K562 (cell line): ENCODE data around the gene LGALS7. TPM values are rescaled to one million over a fixed set of nuclear protein-coding genes. Genes with fewer than 3 reads are reported as not detected.

Source experiments
- ATAC-seq: fragments of 200-7000 bp; cut with Tn5 transposase; 3 replicates; pipeline ENCODE4 v1.9.1; 2020; ENCODE audit warnings: moderate library complexity
- BruUV-seq: library from RNA; stranded (reverse); fragments of 400-500 nt; replicated peaks from 2 replicates; lab custom pipeline; 2021; lab: Mats Ljungman, UMichigan
- CTCF ChIA-PET: fragments of 300-600 bp; formaldehyde crosslinking; extraction: SDS; loops from one replicate; lab custom pipeline; 2021; ENCODE audit warnings: low intra/inter-chr PET ratio; lab: Yijun Ruan, JAX
- POLR2A ChIA-PET: fragments of 300-600, 350-650 bp; sonication (Branson Sonifier 250); formaldehyde crosslinking; extraction: SDS; loops from one replicate; lab custom pipeline; 2021; ENCODE audit warnings: antibody characterized with exemption, inconsistent platforms; lab: Yijun Ruan, JAX
- DNase-seq, 4 experiments: peaks; one replicate each; pipeline versions ENCODE4 v3.0.0 to v3.0.0-alpha.2; 2011 to 2018; ENCODE audit warnings: low spot score in 3 of 4, mixed read lengths in 3 of 4; ENCODE audit errors: extremely low read depth in 1 of 4
- FAIRE-seq: peaks from 2 replicates; lab custom pipeline; 2011; peaks lifted over from hg19 to GRCh38; lab: Jason Lieb, UNC
- H2AFZ ChIP-seq: 2 replicates; pipeline ENCODE4 v1.6.0; 2011; ENCODE audit warnings: low read depth, low read length, control low read depth, inconsistent platforms
- H3K27ac ChIP-seq: fragments of 200-600 bp; 3 replicates; pipeline ENCODE4 v1.8.0; 2011; ENCODE audit warnings: low read depth, mild to moderate bottlenecking, control low read depth, inconsistent platforms, low read length, moderate library complexity, mixed read lengths; ENCODE audit errors: extremely low read depth
- H3K27me3 ChIP-seq, 2 experiments: fragments of 300-600 bp in 1 of 2; 2 replicates in 1 of 2; 3 replicates in 1 of 2; pipeline versions ENCODE4 v1.6.0 to v1.8.0; 2011; ENCODE audit warnings: inconsistent platforms in 2 of 2, low read length in 2 of 2, mild to moderate bottlenecking in 1 of 2, mixed read lengths in 1 of 2, moderate library complexity in 1 of 2; ENCODE audit not compliant: control insufficient read depth in 2 of 2, insufficient read depth in 2 of 2
- H3K36me3 ChIP-seq: fragments of 300-600 bp; 3 replicates; pipeline ENCODE4 v1.8.0; 2011; ENCODE audit warnings: mild to moderate bottlenecking, low read length, inconsistent platforms; ENCODE audit not compliant: control insufficient read depth, insufficient read depth
- H3K4me1 ChIP-seq, 2 experiments: fragments of 200-600 bp in 1 of 2; replicated peaks in 1 of 2; 2 replicates in 1 of 2; 3 replicates in 1 of 2; pipeline versions ENCODE4 v1.5.1 to v1.8.0; 2011; ENCODE audit warnings: inconsistent platforms in 2 of 2, low read length in 2 of 2, mild to moderate bottlenecking in 1 of 2, mixed read lengths in 1 of 2, moderate library complexity in 1 of 2; ENCODE audit not compliant: control insufficient read depth in 2 of 2, insufficient read depth in 2 of 2
- H3K4me2 ChIP-seq: 2 replicates; pipeline ENCODE4 v1.6.1; 2011; ENCODE audit warnings: low read length, control low read depth, inconsistent platforms, mixed read lengths; ENCODE audit not compliant: insufficient read depth
- H3K4me3 ChIP-seq: fragments of 200-600 bp; sonication (generic), shearing (Covaris generic); 2 replicates; pipeline ENCODE4 v1.5.1; 2016; ENCODE audit warnings: control low read depth, inconsistent platforms
- H3K79me2 ChIP-seq: fragments of 200-600 bp; 3 replicates; pipeline ENCODE4 v1.8.0; 2011; ENCODE audit warnings: low read length, inconsistent platforms; ENCODE audit not compliant: control insufficient read depth, insufficient read depth
- H3K9ac ChIP-seq, 2 experiments: 2 replicates each; pipeline versions ENCODE4 v1.6.0 to v1.6.1; 2011; ENCODE audit warnings: low read depth in 2 of 2, low read length in 2 of 2, control low read depth in 1 of 2, inconsistent platforms in 1 of 2, mild to moderate bottlenecking in 1 of 2, mixed read lengths in 1 of 2; ENCODE audit not compliant: insufficient read depth in 1 of 2
- H3K9me1 ChIP-seq: one replicate; pipeline ENCODE4 v1.6.0; 2011; ENCODE audit warnings: inconsistent platforms, mild to moderate bottlenecking, low read length, moderate library complexity; ENCODE audit not compliant: control insufficient read depth, insufficient read depth
- H3K9me3 ChIP-seq: replicated peaks from 2 replicates; pipeline ENCODE4 v1.5.1; 2011; ENCODE audit warnings: low read depth, low read length, inconsistent platforms; ENCODE audit not compliant: control insufficient read depth, insufficient read depth
- H4K20me1 ChIP-seq: replicated peaks from 2 replicates; pipeline ENCODE4 v1.6.1; 2011; ENCODE audit warnings: low read length, inconsistent platforms, mixed read lengths; ENCODE audit not compliant: control insufficient read depth, insufficient read depth
- BCOR ChIP-seq: fragments of 450-650 bp; IDR thresholded peaks from 2 replicates; pipeline ENCODE4 v1.6.1; 2016
- E2F3 ChIP-seq: fragments of 250-450 bp; sonication (Bioruptor Pico); IDR thresholded peaks from 2 replicates; pipeline ENCODE4 v1.4.0; 2020; ENCODE audit warnings: mild to moderate bottlenecking
- FOXP4 ChIP-seq: sonication (generic); formaldehyde crosslinking; IDR thresholded peaks from 2 replicates; pipeline ENCODE4 v1.8.0; 2022; ENCODE audit warnings: mild to moderate bottlenecking, missing genetic modification reagents, borderline replicate concordance
- NR2F6 ChIP-seq: fragments of 450-650 bp; formaldehyde crosslinking; IDR thresholded peaks from 2 replicates; pipeline ENCODE4 v1.4.0; 2020; ENCODE audit warnings: mild to moderate bottlenecking
- PHTF2 ChIP-seq: fragments of 250-450 bp; sonication (Bioruptor Pico); IDR thresholded peaks from 2 replicates; pipeline ENCODE4 v1.5.0; 2021; ENCODE audit warnings: mild to moderate bottlenecking
- THRAP3 ChIP-seq: fragments of 450-650 bp; IDR thresholded peaks from 2 replicates; pipeline ENCODE4 v1.6.1; 2016; ENCODE audit warnings: mild to moderate bottlenecking, inconsistent platforms, borderline replicate concordance
- ZNF668 ChIP-seq: fragments of 250-450 bp; sonication (Bioruptor Pico); IDR thresholded peaks from 2 replicates; pipeline ENCODE4 v1.8.0; 2022; ENCODE audit warnings: mild to moderate bottlenecking, inconsistent platforms
- ZNF696 ChIP-seq: fragments of 250-450 bp; sonication (Bioruptor Pico); conservative IDR thresholded peaks from 2 replicates; pipeline ENCODE4 v1.4.0; 2020; ENCODE audit warnings: mild to moderate bottlenecking, moderate library complexity
- WGBS: fragments of 100-300 bp; shearing (Covaris generic); methylation state at CpG from one replicate; pipeline ENCODE4 v1.1.6; 2016; ENCODE audit warnings: low coverage, mixed read lengths; ENCODE audit not compliant: insufficient coverage; ENCODE audit errors: missing lambda C conversion rate; 5-methylcytosine and 5-hydroxymethylcytosine counted together
- in situ Hi-C: fragments of 300-500 bp; cut with MboI; formaldehyde crosslinking; loops from 4 replicates; pipeline ENCODE4 v1.15.0; 2018; ENCODE audit warnings: inconsistent platforms, mixed read lengths
- intact Hi-C: fragments of 100-400 bp; cut with micrococcal nuclease; formaldehyde crosslinking; loops from 2 replicates; pipeline ENCODE4 v1.14.2; 2022
- polyA plus RNA-seq, 8 experiments: library from polyadenylated mRNA; depleted of rRNA in 4 of 8; stranded (reverse) in 5 of 8; unstranded in 3 of 8; fragments of >200 nt; fragmentation: Nextera tagmentation in 2 of 8; fragmentation: Illumina TruSeq in 1 of 8; extraction: Ambion mirVana in 2 of 8; extraction: Trizol in 1 of 8; gene quantifications; 2 replicates each; pipeline versions ENCODE4 v1.2.1 to v1.2.3, GENCODE V29; 2011 to 2014; ENCODE audit warnings: inconsistent platforms in 1 of 8, missing spikeins in 1 of 8
- total RNA-seq, 7 experiments: library from RNA; depleted of rRNA in 6 of 7; stranded (reverse); fragments of >200 nt in 6 of 7; fragmentation: Illumina TruSeq in 2 of 7; extraction: Trizol in 2 of 7; gene quantifications; 2 replicates each; pipeline versions ENCODE4 v1.2.1 to v1.2.3, GENCODE V29; 2011 to 2021; ENCODE audit warnings: low replicate concordance in 1 of 7
- TF ChIP-seq, protein P1 (sequence below), 3 experiments: IDR thresholded peaks in 2 of 3; conservative IDR thresholded peaks in 1 of 3; 2 replicates each; pipeline ENCODE4 v1.5.1; 2011 to 2012; ENCODE audit warnings: low read length in 3 of 3, mild to moderate bottlenecking in 3 of 3, control low read depth in 2 of 3, improper control_type of control experiment in 1 of 3, inconsistent platforms in 1 of 3, low read depth in 1 of 3, mixed read lengths in 1 of 3, moderate library complexity in 1 of 3; ENCODE audit not compliant: insufficient read depth in 2 of 3
- TF ChIP-seq, protein P2 (sequence below): fragments of 250-450 bp; sonication (Bioruptor Pico); IDR thresholded peaks from 2 replicates; pipeline ENCODE4 v1.5.0; 2021
- TF ChIP-seq, protein P3 (sequence below): sonication (generic); formaldehyde crosslinking; IDR thresholded peaks from 2 replicates; pipeline ENCODE4 v1.8.0; 2023; ENCODE audit warnings: mild to moderate bottlenecking, missing genetic modification reagents

LGALS7 gene
- total and polyA plus RNA-seq, 9 of the 15 experiments (the other 6 are each of a cell fraction or from before 2014, with no cell fraction given) = not detected

GRCh38 chr19:38769635-38770211 is 3.6 kb downstream of the LGALS7 start (continued):
- TF ChIP-seq, protein P1, sequence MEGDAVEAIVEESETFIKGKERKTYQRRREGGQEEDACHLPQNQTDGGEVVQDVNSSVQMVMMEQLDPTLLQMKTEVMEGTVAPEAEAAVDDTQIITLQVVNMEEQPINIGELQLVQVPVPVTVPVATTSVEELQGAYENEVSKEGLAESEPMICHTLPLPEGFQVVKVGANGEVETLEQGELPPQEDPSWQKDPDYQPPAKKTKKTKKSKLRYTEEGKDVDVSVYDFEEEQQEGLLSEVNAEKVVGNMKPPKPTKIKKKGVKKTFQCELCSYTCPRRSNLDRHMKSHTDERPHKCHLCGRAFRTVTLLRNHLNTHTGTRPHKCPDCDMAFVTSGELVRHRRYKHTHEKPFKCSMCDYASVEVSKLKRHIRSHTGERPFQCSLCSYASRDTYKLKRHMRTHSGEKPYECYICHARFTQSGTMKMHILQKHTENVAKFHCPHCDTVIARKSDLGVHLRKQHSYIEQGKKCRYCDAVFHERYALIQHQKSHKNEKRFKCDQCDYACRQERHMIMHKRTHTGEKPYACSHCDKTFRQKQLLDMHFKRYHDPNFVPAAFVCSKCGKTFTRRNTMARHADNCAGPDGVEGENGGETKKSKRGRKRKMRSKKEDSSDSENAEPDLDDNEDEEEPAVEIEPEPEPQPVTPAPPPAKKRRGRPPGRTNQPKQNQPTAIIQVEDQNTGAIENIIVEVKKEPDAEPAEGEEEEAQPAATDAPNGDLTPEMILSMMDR (IDR thresholded peaks at IDR 0.05 in 2 of 3, conservative IDR thresholded peaks at IDR 0.05 in 1 of 3; ENCODE audit: insufficient read depth in 2 of 3, low read depth in 1 of 3, low read length in 3 of 3) = peak; percentile 48 to 70 (median 62); a peak in 5 of 6 replicates

DNA sequence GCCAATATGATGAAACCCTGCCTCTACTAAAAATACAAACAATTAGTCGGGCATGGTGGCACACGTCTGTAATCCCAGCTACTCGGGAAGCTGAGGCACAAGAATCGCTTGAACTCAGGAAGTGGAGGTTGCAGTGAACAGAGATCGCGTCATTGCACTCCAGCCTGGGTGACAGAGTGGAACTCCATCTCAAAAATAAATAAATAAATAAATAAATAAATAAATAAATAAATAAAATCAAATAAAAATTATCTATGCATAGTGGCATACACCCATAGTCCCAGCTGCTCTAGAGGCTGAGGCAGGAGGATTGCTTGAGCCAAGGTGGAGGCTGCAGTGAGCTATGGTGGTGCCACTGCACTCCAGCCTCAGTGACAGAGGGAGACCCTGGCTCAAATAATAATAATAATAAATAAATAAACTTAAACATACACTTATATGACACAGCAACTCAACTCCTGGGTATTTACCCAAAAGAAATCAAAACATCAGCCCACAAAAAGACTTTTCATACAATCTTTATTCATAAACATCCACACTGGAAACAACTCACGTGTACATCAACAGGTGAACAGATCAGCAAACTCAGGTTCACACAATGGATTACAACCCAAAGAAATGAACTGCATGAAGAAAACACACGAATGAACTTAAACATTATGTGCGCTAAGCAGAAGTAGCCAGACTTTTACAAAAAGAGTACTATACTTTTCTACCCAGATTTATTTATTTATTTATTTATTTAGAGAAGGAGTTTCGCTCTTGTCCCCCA is 6.9 kb downstream of the LGALS7 start:
- ChIA-PET POLR2A (interaction anchor here (0.6 kb wide), 1 partner anchor 26 kb away, joined by 3 read pairs; no protein-coding TSS in a partner anchor), CTCF (no interaction called here)
- WGBS = 33% methylated on average over 10 of the region's 10 CpGs
- H3K27ac ChIP-seq = no peak overlapping the region
- in situ Hi-C loops = no loop called here
- peaks cover 0 to 9% of the 10 kb centered on the region in 2 experiments; a peak in 2 of 5 replicates for H3K4me1 ChIP-seq
- no peak for TF ChIP-seq NR2F6 (CRISPR knock-in tag)
- TF ChIP-seq BCOR = no peak
- no peak for TF ChIP-seq PHTF2 (CRISPR knock-in tag)
- TF ChIP-seq, protein P2, sequence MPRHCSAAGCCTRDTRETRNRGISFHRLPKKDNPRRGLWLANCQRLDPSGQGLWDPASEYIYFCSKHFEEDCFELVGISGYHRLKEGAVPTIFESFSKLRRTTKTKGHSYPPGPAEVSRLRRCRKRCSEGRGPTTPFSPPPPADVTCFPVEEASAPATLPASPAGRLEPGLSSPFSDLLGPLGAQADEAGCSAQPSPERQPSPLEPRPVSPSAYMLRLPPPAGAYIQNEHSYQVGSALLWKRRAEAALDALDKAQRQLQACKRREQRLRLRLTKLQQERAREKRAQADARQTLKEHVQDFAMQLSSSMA = no peak
- no peak for TF ChIP-seq THRAP3
- TF ChIP-seq FOXP4 (CRISPR knock-in tag) = no peak
- TF ChIP-seq, protein P3, sequence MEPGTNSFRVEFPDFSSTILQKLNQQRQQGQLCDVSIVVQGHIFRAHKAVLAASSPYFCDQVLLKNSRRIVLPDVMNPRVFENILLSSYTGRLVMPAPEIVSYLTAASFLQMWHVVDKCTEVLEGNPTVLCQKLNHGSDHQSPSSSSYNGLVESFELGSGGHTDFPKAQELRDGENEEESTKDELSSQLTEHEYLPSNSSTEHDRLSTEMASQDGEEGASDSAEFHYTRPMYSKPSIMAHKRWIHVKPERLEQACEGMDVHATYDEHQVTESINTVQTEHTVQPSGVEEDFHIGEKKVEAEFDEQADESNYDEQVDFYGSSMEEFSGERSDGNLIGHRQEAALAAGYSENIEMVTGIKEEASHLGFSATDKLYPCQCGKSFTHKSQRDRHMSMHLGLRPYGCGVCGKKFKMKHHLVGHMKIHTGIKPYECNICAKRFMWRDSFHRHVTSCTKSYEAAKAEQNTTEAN (CRISPR knock-in tag) = no peak
- TF ChIP-seq ZNF696 = no peak
- no peak for TF ChIP-seq ZNF668 (CRISPR knock-in tag)
- no peak for TF ChIP-seq E2F3 (CRISPR knock-in tag)
- H3K27me3 ChIP-seq = no peaks in the 10 kb centered on the region
- BruUV-seq = no TSS peak
- H4K20me1 ChIP-seq = no peaks in the 10 kb centered on the region
- no peak for FAIRE-seq
- no peaks in the 10 kb centered on the region for H3K9me3 ChIP-seq
- no peaks in the 10 kb centered on the region for H3K9me1 ChIP-seq
- no peak for ATAC-seq
- no peaks in the 10 kb centered on the region for H3K79me2 ChIP-seq
- H3K9ac ChIP-seq = no peak overlapping the region
- H3K36me3 ChIP-seq = no peaks in the 10 kb centered on the region
- no peak overlapping the region for H2AFZ ChIP-seq
- DNase-seq = no peak
- no peak overlapping the region for H3K4me2 ChIP-seq
- no peak overlapping the region for H3K4me3 ChIP-seq
- intact Hi-C loops = no loop called here
